PC-3 (cell line): ENCODE data around the gene DENND6B. TPM values are rescaled to one million over a fixed set of nuclear protein-coding genes. Genes with fewer than 3 reads are reported as not detected.

Experiments used
- ATAC-seq: fragments of 200-7000 bp; cut with Tn5 transposase; 2 replicates; pipeline ENCODE4 v1.9.1; 2020; ENCODE audit warnings: mild to moderate bottlenecking, moderate library complexity
- BruUV-seq: library from RNA; stranded (reverse); fragments of 400-500 nt; replicated peaks from 2 replicates; lab custom pipeline; 2021; lab: Mats Ljungman, UMichigan
- CTCF ChIA-PET: fragments of 300-600 bp; sonication (Branson Sonifier 250); formaldehyde crosslinking; loops from one replicate; lab custom pipeline; 2022; ENCODE audit warnings: antibody characterized with exemption; lab: Charles Lee
- POLR2A ChIA-PET: fragments of 300-600 bp; sonication (Branson Sonifier 250); formaldehyde crosslinking; loops from one replicate; lab custom pipeline; 2022; ENCODE audit warnings: antibody characterized with exemption; ENCODE audit not compliant: unreplicated experiment; lab: Charles Lee
- DNase-seq: peaks from one replicate; pipeline ENCODE4 v3.0.0-alpha.2; 2015
- H2AFZ ChIP-seq: fragments of 300-600 bp; sonication (generic); 2 replicates; pipeline ENCODE4 v1.6.0; 2016; ENCODE audit warnings: antibody characterized with exemption, low read length
- H3F3A ChIP-seq: fragments of 300-600 bp; sonication (generic); one replicate; pipeline ENCODE4 v1.6.0; 2017; ENCODE audit warnings: antibody characterized with exemption, low read length, control low read depth, mild to moderate bottlenecking; ENCODE audit not compliant: unreplicated experiment
- H3K27ac ChIP-seq: fragments of 300-600 bp; sonication (generic); 2 replicates; pipeline ENCODE4 v1.5.1; 2016; ENCODE audit warnings: mild to moderate bottlenecking, low read length
- H3K27me3 ChIP-seq: fragments of 300-600 bp; sonication (generic); 2 replicates; pipeline ENCODE4 v1.6.1; 2016; ENCODE audit warnings: low read length, mixed read lengths
- H3K36me3 ChIP-seq: fragments of 300-600 bp; sonication (generic); 2 replicates; pipeline ENCODE4 v1.6.1; 2016; ENCODE audit warnings: low read depth, mixed run types, low read length, mixed read lengths
- H3K4me1 ChIP-seq: fragments of 300-600 bp; sonication (generic); 2 replicates; pipeline ENCODE4 v1.5.1; 2016; ENCODE audit warnings: low read length; ENCODE audit not compliant: insufficient read depth
- H3K4me2 ChIP-seq: fragments of 300-600 bp; sonication (generic); 2 replicates; pipeline ENCODE4 v1.6.0; 2016; ENCODE audit warnings: low read length
- H3K4me3 ChIP-seq: fragments of 300-600 bp; sonication (generic); 2 replicates; pipeline ENCODE4 v1.5.1; 2016; ENCODE audit warnings: mild to moderate bottlenecking, low read length, mixed read lengths
- H3K79me2 ChIP-seq: fragments of 300-600 bp; sonication (generic); 2 replicates; pipeline ENCODE4 v1.6.1; 2017; ENCODE audit warnings: low read length, mixed read lengths
- H3K9ac ChIP-seq: fragments of 300-600 bp; sonication (generic); 2 replicates; pipeline ENCODE4 v1.6.0; 2016; ENCODE audit warnings: mild to moderate bottlenecking, low read length
- H3K9me2 ChIP-seq: fragments of 300-600 bp; sonication (generic); replicated peaks from 2 replicates; pipeline ENCODE4 v1.6.1; 2016; ENCODE audit warnings: mixed run types, low read length, mixed read lengths
- H3K9me3 ChIP-seq: fragments of 300-600 bp; sonication (generic); 2 replicates; pipeline ENCODE4 v1.6.1; 2016; ENCODE audit warnings: low read length, mixed read lengths
- H4K20me1 ChIP-seq: fragments of 300-600 bp; sonication (generic); 2 replicates; pipeline ENCODE4 v1.6.1; 2016; ENCODE audit warnings: low read length, mixed read lengths
- CTCF ChIP-seq: fragments of 300-600 bp; sonication (generic); conservative IDR thresholded peaks from 2 replicates; pipeline ENCODE4 v1.5.1; 2017; ENCODE audit warnings: antibody characterized with exemption, low read depth, mild to moderate bottlenecking, low read length
- EZH2 ChIP-seq: fragments of 300-600 bp; sonication (generic); IDR thresholded peaks from one replicate; pipeline ENCODE4 v1.6.1; 2017; ENCODE audit warnings: antibody characterized with exemption, mild to moderate bottlenecking, low read length; ENCODE audit not compliant: unreplicated experiment
- EZH2phosphoT487 ChIP-seq: fragments of 300-600 bp; sonication (generic); IDR thresholded peaks from 2 replicates; pipeline ENCODE4 v1.6.1; 2018; ENCODE audit warnings: mild to moderate bottlenecking, antibody characterized with exemption, low read length, borderline replicate concordance
- intact Hi-C: fragments of 100-400 bp; cut with micrococcal nuclease; formaldehyde crosslinking; loops from 2 replicates; pipeline ENCODE4 v1.9.0; 2023
- total RNA-seq: library from RNA; depleted of rRNA; stranded (reverse); fragments of >200 nt; gene quantifications from 2 replicates; pipeline ENCODE4 v1.2.3, GENCODE V29; 2014

Gene DENND6B
- total RNA-seq, 1 experiment from 2014 or later, result 1.1 TPM

- H3K9me2 ChIP-seq, result no peaks in the 10 kb centered on the region
- H3K36me3 ChIP-seq, result no peaks in the 10 kb centered on the region
- no peaks in the 10 kb centered on the region for H3K27me3 ChIP-seq
- ChIA-PET POLR2A (no interaction called here), CTCF (no interaction called here)
- intact Hi-C loops, result no loop called here
- H3K9ac ChIP-seq, result no peak overlapping the region
- TF ChIP-seq EZH2phosphoT487, result no peak
- TF ChIP-seq EZH2, result no peak
- TF ChIP-seq CTCF, result no peak
- no peaks in the 10 kb centered on the region for H3K9me3 ChIP-seq
- no TSS peak for BruUV-seq
- peaks cover 2% of the 10 kb centered on the region; the same call in 1 of the 2 replicates for H4K20me1 ChIP-seq
- no peak overlapping the region for H2AFZ ChIP-seq
- no peak for ATAC-seq
- peaks cover 27% of the 10 kb centered on the region for H3K4me1 ChIP-seq
- peaks cover 91% of the 10 kb centered on the region for H3K79me2 ChIP-seq
- no peak for DNase-seq
- H3K4me3 ChIP-seq, result no peak overlapping the region
- H3K27ac ChIP-seq, result no peak overlapping the region
- no peaks in the 10 kb centered on the region for H3F3A ChIP-seq
- no peak overlapping the region for H3K4me2 ChIP-seq
These were observed 28.6 kb downstream of the DENND6B start for GRCh38 chr22:50298266-50298637.

- Histone ChIP-seq H3K4me3 (no peak overlapping the region), H3K36me3 (no peaks in the 10 kb centered on the region), H4K20me1 (no peaks in the 10 kb centered on the region; the same call in 1 of the 2 replicates), H3K27me3 (no peaks in the 10 kb centered on the region), H2AFZ (no peak overlapping the region), H3K4me2 (no peak overlapping the region), H3K27ac (no peak overlapping the region), H3K4me1 (peaks cover 27% of the 10 kb centered on the region), H3K9me3 (no peaks in the 10 kb centered on the region), H3K9me2 (no peaks in the 10 kb centered on the region), H3F3A (no peaks in the 10 kb centered on the region), H3K9ac (no peak overlapping the region), H3K79me2 (peaks cover 91% of the 10 kb centered on the region)
- ChIA-PET CTCF (no interaction called here), POLR2A (no interaction called here)
- DNase-seq (no peak), ATAC-seq (no peak)
- TF ChIP-seq EZH2 (no peak), EZH2phosphoT487 (no peak), CTCF (no peak)
- intact Hi-C loops, result no loop called here
- BruUV-seq, result no TSS peak
These were observed 29.1 kb downstream of the DENND6B start for GRCh38 chr22:50297510-50298265.
